Measurements from ENCODE around the gene ST6GALNAC4. TPM values are rescaled to one million over a fixed set of nuclear protein-coding genes. Genes with fewer than 3 reads are reported as not detected.

The ST6GALNAC4 gene
- total RNA-seq, 1 donor = 33.7 TPM

DNA sequence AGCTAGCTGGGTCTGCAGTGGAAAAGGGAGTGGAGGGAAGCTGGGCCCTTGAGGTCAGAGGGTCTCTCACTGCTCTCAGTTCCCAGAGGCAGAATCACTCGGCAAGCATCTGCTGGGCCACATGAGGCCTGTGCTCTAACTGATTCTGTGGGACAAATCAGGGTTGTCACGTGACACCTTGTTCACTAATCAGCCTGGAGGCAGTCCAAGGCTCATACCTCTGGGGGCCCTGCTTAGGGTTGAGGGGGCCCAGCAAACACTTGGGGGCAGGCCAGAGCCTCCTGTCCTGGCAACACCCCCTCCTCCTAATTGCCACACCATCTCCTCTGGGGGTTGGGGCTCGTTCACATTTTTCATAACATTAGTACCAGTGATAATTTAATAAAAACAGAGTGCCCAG, 29.9 kb upstream of the ST6GALNAC4 start:
- TF ChIP-seq, protein P1, sequence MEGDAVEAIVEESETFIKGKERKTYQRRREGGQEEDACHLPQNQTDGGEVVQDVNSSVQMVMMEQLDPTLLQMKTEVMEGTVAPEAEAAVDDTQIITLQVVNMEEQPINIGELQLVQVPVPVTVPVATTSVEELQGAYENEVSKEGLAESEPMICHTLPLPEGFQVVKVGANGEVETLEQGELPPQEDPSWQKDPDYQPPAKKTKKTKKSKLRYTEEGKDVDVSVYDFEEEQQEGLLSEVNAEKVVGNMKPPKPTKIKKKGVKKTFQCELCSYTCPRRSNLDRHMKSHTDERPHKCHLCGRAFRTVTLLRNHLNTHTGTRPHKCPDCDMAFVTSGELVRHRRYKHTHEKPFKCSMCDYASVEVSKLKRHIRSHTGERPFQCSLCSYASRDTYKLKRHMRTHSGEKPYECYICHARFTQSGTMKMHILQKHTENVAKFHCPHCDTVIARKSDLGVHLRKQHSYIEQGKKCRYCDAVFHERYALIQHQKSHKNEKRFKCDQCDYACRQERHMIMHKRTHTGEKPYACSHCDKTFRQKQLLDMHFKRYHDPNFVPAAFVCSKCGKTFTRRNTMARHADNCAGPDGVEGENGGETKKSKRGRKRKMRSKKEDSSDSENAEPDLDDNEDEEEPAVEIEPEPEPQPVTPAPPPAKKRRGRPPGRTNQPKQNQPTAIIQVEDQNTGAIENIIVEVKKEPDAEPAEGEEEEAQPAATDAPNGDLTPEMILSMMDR (IDR thresholded peaks at IDR 0.05; ENCODE audit: extremely low read depth, low read depth, low read length) = no peak
- no peak for DNase-seq (ENCODE audit: insufficient read length, low spot score, missing footprints)
- H3K36me3 ChIP-seq (ENCODE audit: insufficient read depth, low read length) = peaks cover 24% of the 10 kb centered on the region
- H3K4me3 ChIP-seq (ENCODE audit: insufficient read depth, low read length) = no peak overlapping the region
- H2AFZ ChIP-seq (ENCODE audit: low read length) = no peak overlapping the region
- H3K27ac ChIP-seq (ENCODE audit: low read depth, low read length) = no peak overlapping the region
- peaks cover 20% of the 10 kb centered on the region for H4K20me1 ChIP-seq (ENCODE audit: insufficient read depth, low read length)
- H3K4me1 ChIP-seq (ENCODE audit: insufficient read depth, low read length) = peaks cover 3% of the 10 kb centered on the region
- no peak overlapping the region for H3K4me2 ChIP-seq (ENCODE audit: insufficient read depth, low read length)
- no peaks in the 10 kb centered on the region for H3K9me3 ChIP-seq (ENCODE audit: low read depth, low read length)
- peaks cover 43% of the 10 kb centered on the region for H3K79me2 ChIP-seq (ENCODE audit: insufficient read depth, low read length)
- no peaks in the 10 kb centered on the region for H3K27me3 ChIP-seq (ENCODE audit: insufficient read depth, low read length)

DNA sequence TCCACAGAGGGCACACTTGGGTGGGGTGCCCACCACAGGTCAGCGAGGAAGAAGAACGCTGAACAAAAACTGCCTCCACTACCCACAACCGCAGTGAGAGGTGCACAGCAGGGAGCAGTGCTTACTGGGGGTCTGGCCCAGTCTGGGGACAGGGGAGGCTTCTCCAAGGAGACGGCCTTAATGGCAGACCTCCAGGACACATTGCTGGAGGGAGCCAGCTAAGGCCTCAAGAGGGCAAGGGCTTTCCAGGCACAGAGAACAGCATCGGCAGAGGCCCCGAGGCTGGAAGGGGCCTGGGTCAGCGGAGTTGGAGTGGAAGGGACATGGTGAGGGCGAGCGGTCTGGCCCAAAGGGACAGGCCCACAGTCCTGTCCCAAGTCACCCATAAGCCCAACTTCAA, 29.1 kb upstream of the ST6GALNAC4 start:
- TF ChIP-seq, protein P1 (IDR thresholded peaks at IDR 0.05; ENCODE audit: extremely low read depth, low read depth, low read length) = no peak
- Histone ChIP-seq H3K36me3 (ENCODE audit: insufficient read depth, low read length) (peaks cover 25% of the 10 kb centered on the region), H3K27me3 (ENCODE audit: insufficient read depth, low read length) (no peaks in the 10 kb centered on the region), H3K4me1 (ENCODE audit: insufficient read depth, low read length) (peaks cover 3% of the 10 kb centered on the region), H3K4me2 (ENCODE audit: insufficient read depth, low read length) (no peak overlapping the region), H3K9me3 (ENCODE audit: low read depth, low read length) (no peaks in the 10 kb centered on the region), H2AFZ (ENCODE audit: low read length) (no peak overlapping the region), H3K4me3 (ENCODE audit: insufficient read depth, low read length) (no peak overlapping the region), H3K27ac (ENCODE audit: low read depth, low read length) (no peak overlapping the region), H4K20me1 (ENCODE audit: insufficient read depth, low read length) (peaks cover 19% of the 10 kb centered on the region), H3K79me2 (ENCODE audit: insufficient read depth, low read length) (peaks cover 39% of the 10 kb centered on the region)
- no peak for DNase-seq (ENCODE audit: insufficient read length, low spot score, missing footprints)

DNA sequence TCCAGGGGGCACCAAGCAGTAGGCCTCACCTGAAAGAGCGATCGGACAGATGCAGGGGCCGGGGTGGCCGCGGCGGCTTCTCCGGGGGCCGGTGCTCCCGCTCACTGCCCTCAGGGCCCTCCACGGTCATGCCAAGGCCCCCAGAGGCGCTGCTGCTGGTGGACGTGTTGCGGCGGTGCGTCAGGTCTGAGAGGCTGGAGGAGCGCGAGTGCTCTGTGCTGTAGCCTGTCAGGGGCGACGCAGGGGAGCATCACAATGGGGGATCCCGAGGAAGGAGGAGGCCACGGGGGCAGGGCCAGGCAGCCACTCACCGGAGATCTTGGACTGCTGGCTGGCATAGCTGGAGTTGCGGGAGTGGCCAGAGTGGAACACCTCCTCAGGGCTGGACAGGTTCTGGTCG, 28.5 kb upstream of the ST6GALNAC4 start:
- DNase-seq (ENCODE audit: insufficient read length, low spot score, missing footprints) = no peak
- H3K4me1 ChIP-seq (ENCODE audit: insufficient read depth, low read length) = peaks cover 3% of the 10 kb centered on the region
- no peak overlapping the region for H2AFZ ChIP-seq (ENCODE audit: low read length)
- peaks cover 34% of the 10 kb centered on the region for H3K79me2 ChIP-seq (ENCODE audit: insufficient read depth, low read length)
- no peaks in the 10 kb centered on the region for H3K9me3 ChIP-seq (ENCODE audit: low read depth, low read length)
- no peak overlapping the region for H3K27ac ChIP-seq (ENCODE audit: low read depth, low read length)
- H3K4me2 ChIP-seq (ENCODE audit: insufficient read depth, low read length) = no peak overlapping the region
- no peaks in the 10 kb centered on the region for H3K27me3 ChIP-seq (ENCODE audit: insufficient read depth, low read length)
- TF ChIP-seq, protein P1 (IDR thresholded peaks at IDR 0.05; ENCODE audit: extremely low read depth, low read depth, low read length) = no peak
- peaks cover 25% of the 10 kb centered on the region for H3K36me3 ChIP-seq (ENCODE audit: insufficient read depth, low read length)
- peaks cover 19% of the 10 kb centered on the region for H4K20me1 ChIP-seq (ENCODE audit: insufficient read depth, low read length)
- no peak overlapping the region for H3K4me3 ChIP-seq (ENCODE audit: insufficient read depth, low read length)

DNA sequence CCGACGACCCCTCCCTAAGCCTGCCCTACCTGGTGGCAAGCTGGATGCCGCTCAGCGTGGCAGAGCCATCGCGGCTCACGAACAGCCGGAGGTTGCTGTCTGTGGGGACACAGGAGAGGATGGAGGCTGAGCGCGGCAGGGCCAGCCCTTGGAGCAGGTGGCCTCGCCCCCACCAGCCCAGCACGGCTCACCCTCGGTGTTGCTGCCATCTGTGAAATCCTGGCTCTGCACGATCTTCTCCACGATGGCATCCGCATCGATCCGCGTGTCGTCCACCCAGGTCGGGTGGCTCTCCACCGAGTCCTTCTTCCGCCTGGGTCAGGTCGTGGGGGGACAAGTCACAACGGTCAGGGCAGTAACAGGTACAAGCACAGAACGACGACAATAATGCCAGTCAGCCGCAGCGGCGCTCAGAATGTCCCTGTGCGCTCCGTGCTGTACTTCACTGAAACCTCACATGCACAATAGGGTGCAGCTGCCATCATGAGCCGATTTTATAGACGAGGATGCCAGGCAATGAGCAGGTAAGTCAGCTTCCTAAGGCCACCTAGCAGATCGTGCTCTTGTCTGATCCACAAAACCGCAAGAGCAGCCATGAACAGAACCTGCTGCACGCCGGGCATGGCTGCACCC, 27.9 kb upstream of the ST6GALNAC4 start:
- Histone ChIP-seq H4K20me1 (ENCODE audit: insufficient read depth, low read length) (peaks cover 19% of the 10 kb centered on the region), H3K4me2 (ENCODE audit: insufficient read depth, low read length) (no peak overlapping the region), H3K4me3 (ENCODE audit: insufficient read depth, low read length) (no peak overlapping the region), H3K27me3 (ENCODE audit: insufficient read depth, low read length) (no peaks in the 10 kb centered on the region), H3K36me3 (ENCODE audit: insufficient read depth, low read length) (peaks cover 25% of the 10 kb centered on the region), H3K9me3 (ENCODE audit: low read depth, low read length) (no peaks in the 10 kb centered on the region), H2AFZ (ENCODE audit: low read length) (no peak overlapping the region), H3K79me2 (ENCODE audit: insufficient read depth, low read length) (peaks cover 28% of the 10 kb centered on the region), H3K27ac (ENCODE audit: low read depth, low read length) (no peak overlapping the region), H3K4me1 (ENCODE audit: insufficient read depth, low read length) (peaks cover 3% of the 10 kb centered on the region)
- TF ChIP-seq, protein P1 (IDR thresholded peaks at IDR 0.05; ENCODE audit: extremely low read depth, low read depth, low read length) = no peak
- DNase-seq (ENCODE audit: insufficient read length, low spot score, missing footprints) = peak; percentile 43
